C4-2B (cell line): Measurements from ENCODE around the gene DRC1.

ENCODE experiments used
- CTCF ChIP-seq: fragments of 450-650 bp; conservative IDR thresholded peaks from 2 replicates; pipeline ENCODE4 v1.5.1; 2017; ENCODE audit warnings: mild to moderate bottlenecking
- ZFX ChIP-seq: fragments of 450-650 bp; IDR thresholded peaks from 2 replicates; pipeline ENCODE4 v1.6.1; 2017

GRCh38 chr2:26481706-26482105 is 80.0 kb downstream of the DRC1 start:
- TF ChIP-seq CTCF (no peak), ZFX (no peak)
